ENCODE measurements around the gene GRIN1. TPM values are rescaled to one million over a fixed set of nuclear protein-coding genes. Genes with fewer than 3 reads are reported as not detected.

The GRIN1 gene
- total and polyA plus RNA-seq, 2 of the 13 experiments (the other 11 are each of a cell fraction or from before 2014, with no cell fraction given) = 0.13 TPM; not detected in 1

DNA sequence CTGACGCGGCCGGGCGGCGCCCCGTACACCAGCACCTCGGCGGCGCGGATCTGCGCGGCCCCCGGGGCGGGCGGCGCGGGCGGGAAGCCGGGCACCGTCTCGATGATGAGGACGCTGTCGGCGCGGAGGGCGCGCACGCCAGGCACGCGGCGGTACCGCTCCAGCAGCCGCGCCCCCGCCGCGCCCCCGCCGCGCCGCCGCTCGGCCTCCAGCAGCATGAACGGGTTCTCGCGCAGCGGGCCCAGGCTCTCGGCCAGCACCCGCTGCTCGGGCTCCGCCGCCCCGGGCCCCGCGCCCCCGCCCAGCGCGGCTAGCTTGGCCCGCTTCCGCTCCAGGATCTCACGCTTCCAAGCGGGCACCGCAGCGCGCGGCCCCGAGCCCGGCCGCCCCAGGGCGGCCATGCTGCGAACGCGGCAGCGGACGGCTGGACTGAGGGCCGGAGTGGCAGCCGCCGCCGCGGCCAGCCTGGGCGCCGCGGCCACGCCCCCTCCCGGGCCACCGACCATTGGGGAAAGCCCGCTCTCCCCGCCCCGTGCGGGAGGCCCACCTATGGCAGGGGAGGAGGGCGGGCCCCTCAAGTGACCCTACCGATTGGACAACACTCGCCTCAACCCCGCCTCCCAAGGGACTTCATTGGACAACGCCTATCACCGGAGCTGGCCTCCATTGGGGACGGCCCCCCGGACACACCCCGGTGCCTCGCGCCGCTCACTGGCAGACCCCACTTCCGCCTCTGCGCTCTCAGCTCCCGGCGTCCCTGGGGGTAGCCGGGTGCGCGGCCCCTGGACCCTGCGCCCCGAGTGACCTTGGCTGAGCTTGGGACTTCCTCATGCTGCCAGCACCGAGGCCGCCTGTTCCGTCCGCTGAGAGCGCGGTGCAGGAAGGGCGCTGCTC lies 61.6 kb downstream of the GRIN1 start, which contains the start of gene TPRN (continued):
- TF ChIP-seq FOXP4 (CRISPR knock-in tag; IDR thresholded peaks at IDR 0.05) (peak; percentile 57; the same call in 1 of the 2 replicates), ISL2 (CRISPR knock-in tag; IDR thresholded peaks at IDR 0.05) (peak; percentile 76), ZNF672 (CRISPR knock-in tag; IDR thresholded peaks at IDR 0.05) (no peak), HNRNPK (IDR thresholded peaks at IDR 0.05; ENCODE audit: low read depth, low read length, poor library complexity, severe bottlenecking) (no peak), ZHX2 (IDR thresholded peaks at IDR 0.05; ENCODE audit: low read depth) (peak; percentile 63; the same call in 1 of the 2 replicates), ZHX2 (CRISPR knock-in tag; IDR thresholded peaks at IDR 0.05; ENCODE audit: borderline replicate concordance) (peak; percentile 22; the same call in 1 of the 2 replicates), ELF3 (CRISPR knock-in tag; IDR thresholded peaks at IDR 0.05) (peak; percentile 99), TP53 (CRISPR knock-in tag; conservative IDR thresholded peaks at IDR 0.05) (no peak), ZNF260 (CRISPR knock-in tag; IDR thresholded peaks at IDR 0.05; ENCODE audit: borderline replicate concordance, low read depth) (no peak), ZBTB21 (CRISPR knock-in tag; IDR thresholded peaks at IDR 0.05) (no peak), ZNF33A (CRISPR knock-in tag; IDR thresholded peaks at IDR 0.05; ENCODE audit: borderline replicate concordance) (0 out of 2 replicates have a peak, but pooled peaks have one; percentile 31), ZSCAN30 (CRISPR knock-in tag; IDR thresholded peaks at IDR 0.05) (no peak), ZNF331 (CRISPR knock-in tag; IDR thresholded peaks at IDR 0.05) (peak; percentile 92), ZNF776 (CRISPR knock-in tag; IDR thresholded peaks at IDR 0.05) (no peak), CHD4 (IDR thresholded peaks at IDR 0.05; ENCODE audit: borderline replicate concordance, low read length) (no peak), EHMT2 (IDR thresholded peaks at IDR 0.05; ENCODE audit: borderline replicate concordance, low read depth, low read length) (no peak), ZNF781 (CRISPR knock-in tag; IDR thresholded peaks at IDR 0.05; ENCODE audit: borderline replicate concordance, not compliant biosample characterization) (peak; percentile 62)
- TF ChIP-seq, protein P1, sequence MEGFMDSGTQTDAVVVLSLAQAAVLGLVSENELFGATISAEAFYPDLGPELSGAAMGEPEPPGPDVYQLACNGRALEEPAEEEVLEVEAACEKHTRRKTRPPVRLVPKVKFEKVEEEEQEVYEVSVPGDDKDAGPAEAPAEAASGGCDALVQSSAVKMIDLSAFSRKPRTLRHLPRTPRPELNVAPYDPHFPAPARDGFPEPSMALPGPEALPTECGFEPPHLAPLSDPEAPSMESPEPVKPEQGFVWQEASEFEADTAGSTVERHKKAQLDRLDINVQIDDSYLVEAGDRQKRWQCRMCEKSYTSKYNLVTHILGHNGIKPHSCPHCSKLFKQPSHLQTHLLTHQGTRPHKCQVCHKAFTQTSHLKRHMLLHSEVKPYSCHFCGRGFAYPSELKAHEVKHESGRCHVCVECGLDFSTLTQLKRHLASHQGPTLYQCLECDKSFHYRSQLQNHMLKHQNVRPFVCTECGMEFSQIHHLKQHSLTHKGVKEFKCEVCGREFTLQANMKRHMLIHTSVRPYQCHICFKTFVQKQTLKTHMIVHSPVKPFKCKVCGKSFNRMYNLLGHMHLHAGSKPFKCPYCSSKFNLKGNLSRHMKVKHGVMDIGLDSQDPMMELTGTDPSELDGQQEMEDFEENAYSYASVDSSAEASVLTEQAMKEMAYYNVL (CRISPR knock-in tag; IDR thresholded peaks at IDR 0.05; ENCODE audit: borderline replicate concordance) = no peak

Data from HepG2 (cell line).